HG02571 (cell line): Measurements from ENCODE around the gene DHX35.

Experiments used
- ATAC-seq: cut with Tn5 transposase; IDR thresholded peaks from one replicate; pipeline ENCODE4 v1.9.1; 2021; ENCODE audit warnings: mild to moderate bottlenecking, moderate library complexity; ENCODE audit not compliant: unreplicated experiment

The DHX35 gene

DNA sequence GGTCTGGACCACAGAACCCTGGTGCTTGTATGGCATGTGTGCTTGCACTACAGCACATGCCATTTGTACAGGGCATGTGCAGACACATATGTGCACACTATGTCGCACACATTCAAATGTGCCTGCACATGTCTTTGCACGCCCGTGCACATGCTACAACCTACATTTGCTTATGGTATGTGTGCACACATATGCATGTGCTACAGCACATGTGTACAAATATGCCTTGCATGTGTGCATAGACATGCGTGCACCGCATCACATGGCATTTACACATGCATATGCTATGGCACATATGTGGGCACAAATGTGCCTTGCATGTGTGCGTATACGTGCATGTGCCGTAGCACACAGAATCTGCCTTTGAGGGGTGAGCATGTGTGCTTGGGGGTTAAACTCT, 90.5 kb downstream of the DHX35 start:
- ATAC-seq: no peak

DNA sequence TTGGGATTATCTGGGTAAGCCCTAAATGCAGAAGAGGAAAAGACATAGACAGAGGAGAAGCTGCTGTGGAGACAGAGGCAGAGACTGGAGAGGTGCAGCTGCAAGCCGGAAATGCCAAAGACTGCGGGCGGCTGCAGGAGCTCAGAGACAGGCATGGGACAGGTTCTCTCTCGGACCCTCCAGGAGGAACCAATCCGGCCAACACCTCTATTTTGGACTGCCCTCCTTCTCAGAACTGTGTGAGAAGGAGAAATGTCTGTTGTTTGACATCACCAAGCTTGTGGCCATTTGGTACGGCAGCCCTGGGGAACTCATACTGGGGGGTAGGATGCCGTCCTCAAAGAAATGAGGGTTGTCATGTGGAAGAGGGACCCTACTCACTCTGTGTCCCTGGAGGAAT, 95.0 kb downstream of the DHX35 start:
- ATAC-seq: no peak

DNA sequence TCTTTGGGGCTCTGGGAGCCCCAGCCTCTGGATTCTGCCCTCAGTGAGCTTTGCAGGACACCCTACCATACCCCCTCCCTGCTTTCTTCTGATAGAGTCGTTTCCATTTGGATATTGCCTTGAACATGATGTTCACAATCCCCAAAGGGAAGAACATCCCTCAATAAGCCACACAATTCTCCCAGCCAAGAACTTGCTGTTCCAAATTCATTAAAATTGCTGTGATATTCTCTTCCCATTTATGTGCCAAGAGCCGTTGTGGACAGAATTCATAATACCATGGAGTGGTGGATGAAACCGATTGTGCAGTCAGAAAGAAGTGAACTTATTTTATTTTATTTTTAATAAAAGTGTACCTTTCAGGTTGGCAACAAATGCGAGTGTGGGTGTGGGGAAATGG, 95.8 kb downstream of the DHX35 start:
- no peak for ATAC-seq

DNA sequence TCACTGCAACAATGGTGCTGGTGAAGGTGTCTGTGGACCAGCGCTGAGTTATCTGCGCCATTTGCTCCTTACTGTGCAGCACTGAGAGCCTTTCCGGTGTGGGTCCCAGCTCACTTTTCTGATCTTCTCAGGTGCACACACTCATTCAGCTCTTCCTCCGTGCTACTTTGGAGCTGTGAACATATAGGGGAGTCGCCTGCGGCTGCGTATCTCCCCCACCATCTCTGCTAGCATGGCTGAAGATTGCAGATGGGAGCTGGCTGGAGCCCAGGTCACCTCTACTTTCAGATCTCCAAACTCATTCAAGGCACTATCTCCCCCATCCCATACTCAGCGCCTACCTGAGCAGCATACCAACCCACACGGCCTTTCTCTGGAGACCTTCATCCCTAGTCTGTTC, 96.9 kb downstream of the DHX35 start:
- no peak for ATAC-seq

DNA sequence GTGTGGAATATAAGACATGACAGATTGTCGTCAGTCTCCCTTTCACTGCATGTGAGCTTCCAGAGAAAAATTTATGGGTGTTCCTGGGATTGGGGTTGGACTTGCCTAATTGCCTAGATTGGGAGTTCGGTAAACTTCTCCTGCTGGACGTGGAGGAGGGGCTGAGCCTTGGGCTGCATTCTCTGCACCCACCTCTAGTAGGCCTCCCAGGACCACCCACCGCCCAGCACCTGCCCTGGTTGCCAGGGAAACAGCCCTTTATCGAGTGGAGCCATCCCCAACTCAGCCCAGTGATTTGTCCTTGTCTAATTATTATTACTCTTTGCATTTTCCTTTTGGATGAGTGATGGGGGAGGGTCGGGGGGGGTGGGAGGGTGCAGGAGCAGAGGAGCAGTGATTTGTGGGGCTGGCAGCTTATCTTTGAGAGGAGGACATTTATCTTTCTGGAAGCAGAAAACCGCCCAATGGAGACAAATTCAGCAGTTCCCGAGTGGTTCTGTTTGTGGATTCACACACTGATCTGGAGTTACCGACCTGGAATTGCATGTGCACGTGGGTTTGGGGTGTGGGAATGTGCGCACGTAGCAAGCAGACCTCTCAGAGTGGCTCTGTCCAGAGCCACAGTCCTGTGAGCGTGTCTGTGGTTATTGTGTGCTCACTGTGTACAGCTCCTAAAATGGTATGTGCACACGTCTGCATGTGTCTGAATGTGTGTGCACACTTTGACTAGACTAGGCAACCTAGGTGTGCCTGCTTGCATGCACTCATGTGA, 104.5 kb downstream of the DHX35 start:
- ATAC-seq: no peak

DNA sequence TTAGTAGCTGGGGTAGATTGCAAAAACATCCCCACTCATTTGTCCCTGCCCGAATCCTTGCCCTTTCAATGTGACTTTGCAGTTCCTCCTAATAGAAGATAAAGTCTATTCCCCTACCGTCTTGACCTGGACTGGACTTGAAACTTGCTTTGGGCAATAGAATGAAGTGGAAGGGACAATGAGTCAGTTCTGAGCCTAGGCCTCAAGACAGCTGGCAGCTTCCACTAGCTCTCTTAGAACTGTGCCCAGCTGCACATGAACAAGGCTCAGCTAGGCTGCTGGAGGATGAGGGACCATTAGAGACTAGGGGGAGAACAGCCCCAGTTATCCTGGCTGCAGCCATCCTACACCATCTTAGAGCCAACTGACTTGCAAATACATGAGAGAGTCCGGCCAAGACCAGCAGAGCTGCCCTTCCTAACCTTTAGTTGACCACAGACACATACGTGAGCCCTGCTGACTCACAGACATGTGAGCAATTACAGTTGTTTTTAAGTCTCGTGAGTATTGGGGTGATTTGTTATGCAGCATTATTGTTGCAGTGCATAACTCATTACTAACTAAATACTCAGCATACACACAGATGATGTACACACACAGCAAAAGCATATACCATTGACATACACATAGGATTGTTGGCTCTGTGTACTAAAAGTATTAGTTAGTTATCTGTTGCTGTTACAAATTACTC, 105.5 kb downstream of the DHX35 start:
- ATAC-seq: no peak

DNA sequence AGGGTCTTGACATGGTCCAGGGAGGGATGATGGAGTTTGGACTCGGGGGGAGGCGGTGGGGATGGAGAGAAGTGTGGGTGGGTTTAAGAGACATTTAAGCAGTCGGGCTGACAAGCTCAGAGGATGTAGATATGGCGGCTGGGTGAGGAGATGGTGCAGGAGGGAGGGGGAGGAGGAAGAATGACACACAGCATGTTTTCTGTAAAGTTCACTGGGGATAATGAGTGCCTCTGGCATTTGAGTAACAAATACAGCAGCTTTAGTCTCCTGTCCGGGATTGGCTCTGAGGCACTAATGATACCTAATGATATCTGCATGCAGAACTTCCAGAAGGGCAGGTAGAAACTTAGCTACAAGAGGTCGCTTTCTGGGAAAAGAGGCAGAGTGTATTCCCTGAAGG, 107.8 kb downstream of the DHX35 start:
- no peak for ATAC-seq

DNA sequence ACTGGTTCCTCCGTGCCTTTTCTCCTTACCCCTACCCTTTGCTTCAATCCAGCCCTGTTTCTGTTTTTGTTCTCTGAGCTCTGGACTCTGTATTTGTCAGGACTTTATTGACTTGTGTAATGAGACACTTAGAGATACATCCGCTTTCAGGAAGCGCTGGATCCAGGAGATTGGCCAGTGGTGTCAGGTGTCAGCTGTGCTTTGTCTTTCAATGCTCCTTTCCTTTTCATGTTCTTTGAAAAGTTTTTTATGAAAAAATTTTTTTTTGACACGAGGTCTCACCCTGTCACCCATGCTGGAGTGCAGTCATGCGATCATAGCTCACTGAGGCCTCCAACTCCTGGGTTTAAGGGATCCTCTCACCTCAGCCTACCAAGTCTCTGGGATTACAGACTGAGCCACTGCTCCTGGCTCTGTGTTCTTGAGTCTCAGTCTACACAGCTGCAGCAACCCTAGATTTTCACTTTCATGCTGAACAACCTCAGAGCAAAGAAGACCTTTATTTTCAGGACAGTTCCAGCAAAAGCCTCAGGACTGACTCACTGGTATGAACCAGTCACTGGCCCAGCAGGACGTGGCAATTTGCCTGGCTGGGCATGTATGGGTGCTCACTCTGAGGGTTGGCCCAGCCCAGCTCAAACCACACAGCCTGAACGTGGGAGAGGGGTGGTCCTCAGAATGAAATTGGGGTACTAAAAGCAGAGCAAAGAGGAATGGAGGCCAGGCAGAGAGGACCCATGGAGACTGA, 108.5 kb downstream of the DHX35 start:
- ATAC-seq: no peak

DNA sequence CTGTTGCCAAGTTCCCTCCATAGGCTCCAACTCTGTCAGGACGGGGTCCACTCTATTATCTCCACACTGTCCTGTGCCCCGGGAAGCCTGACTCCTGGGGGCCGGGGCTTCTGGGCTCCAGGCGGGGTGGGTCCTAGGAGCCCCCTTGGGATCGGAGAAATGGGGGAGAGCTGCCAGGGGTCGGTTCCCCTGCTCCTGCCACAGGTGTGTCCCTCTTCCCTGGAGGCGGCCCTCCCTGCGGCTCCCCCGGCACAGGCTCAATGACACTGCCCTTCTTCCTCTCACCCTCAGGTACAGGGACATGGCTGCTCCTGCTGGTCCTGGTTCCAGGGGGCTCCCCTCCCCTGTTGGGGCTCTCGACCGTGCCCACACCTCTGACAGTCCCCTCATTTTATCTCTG, 110.0 kb downstream of the DHX35 start:
- no peak for ATAC-seq

DNA sequence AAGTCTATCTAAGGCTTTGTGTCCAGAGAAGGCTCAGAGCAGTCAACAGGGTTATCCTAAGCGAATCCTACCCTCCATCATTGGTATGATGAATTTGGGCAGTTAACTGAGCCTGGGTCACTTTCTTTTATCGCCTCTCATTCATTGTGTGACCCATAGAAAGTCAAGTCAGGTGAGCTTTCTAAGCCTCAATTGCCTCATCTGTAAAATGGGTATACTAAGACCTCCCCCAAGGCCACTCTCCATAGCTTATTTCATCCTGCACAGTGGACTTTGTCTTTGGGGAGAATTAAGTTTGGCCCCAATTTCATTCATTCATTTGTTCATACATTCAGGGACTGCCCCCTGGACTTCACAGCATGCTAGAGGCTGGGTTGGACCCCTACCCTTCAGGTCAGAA, 110.5 kb downstream of the DHX35 start:
- no peak for ATAC-seq

DNA sequence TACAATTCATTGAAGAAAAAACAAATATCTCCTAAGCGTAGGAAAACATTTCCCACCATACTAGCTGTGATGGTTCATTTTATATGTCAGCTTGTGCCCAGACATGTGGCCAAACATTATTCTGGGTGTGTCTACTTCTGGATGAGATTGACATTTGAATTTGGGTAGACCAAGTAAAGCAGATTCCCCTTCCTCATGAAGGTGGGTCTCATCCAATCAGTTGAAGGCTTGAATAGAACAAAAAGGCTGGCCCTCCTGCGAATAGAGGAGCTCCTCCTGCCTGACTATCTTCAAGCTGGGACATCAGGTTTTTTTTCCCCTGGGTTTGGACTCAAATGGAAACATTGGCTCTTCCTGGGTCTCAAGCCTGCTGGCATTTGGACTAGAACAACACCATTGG, 113.6 kb downstream of the DHX35 start:
- ATAC-seq: no peak

DNA sequence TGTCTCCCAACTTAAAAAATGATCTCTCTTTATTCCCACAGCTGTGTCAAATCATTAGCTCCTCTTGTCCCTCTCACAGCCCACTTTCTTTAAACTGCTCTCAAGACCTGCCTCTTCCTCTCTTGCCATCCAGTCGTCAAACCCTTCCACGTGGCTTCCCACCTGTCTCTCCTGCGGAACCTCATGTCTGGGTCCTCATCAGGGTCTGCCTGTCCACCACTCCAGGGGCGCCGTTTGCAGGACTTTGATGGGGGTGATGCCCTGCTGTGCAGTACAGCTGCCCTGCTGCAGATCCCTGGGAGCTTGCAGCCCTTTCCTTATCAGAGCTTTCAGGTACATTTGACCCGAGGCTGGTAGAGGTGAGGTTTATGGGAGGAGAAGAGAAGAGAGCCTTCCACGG, 114.8 kb downstream of the DHX35 start:
- no peak for ATAC-seq

DNA sequence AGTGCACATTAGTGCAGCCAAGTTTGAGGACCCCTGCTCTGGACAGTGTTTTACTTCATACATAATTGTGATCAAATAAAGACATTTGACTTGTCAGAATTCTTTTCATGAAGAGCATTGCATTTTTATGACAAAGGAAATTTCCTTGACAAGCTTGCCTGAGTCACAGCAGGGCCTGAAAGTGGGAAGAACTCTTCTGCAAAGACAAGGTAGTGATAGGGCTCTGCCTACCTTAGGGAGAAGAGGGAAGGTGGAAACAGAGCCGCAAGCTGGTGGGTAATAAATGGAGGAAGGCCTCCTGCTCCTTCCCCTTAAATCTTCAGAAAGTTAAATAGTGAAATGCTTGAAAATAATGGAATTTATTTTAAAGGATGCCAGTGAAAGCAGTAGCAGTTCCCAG, 118.2 kb downstream of the DHX35 start:
- ATAC-seq: no peak

DNA sequence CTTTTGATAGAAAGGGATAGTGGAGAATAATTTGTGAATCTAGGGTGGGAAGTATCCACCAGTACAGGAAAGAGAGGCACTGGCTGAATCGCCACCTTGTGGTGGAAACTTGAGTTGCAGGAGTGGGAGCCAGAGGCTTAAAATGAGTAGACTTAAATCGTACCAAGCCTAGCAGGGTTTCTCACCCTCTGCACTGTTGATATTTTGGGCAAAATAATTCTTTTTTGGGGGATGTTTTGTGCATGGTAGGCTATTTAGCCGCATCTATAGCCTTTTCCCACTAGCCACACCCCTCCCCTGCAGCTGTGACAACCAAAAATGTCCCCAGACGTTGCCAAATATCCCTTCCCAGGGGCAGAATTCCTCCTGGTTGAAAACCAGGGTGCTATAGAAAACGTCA, 119.1 kb downstream of the DHX35 start:
- ATAC-seq: no peak

DNA sequence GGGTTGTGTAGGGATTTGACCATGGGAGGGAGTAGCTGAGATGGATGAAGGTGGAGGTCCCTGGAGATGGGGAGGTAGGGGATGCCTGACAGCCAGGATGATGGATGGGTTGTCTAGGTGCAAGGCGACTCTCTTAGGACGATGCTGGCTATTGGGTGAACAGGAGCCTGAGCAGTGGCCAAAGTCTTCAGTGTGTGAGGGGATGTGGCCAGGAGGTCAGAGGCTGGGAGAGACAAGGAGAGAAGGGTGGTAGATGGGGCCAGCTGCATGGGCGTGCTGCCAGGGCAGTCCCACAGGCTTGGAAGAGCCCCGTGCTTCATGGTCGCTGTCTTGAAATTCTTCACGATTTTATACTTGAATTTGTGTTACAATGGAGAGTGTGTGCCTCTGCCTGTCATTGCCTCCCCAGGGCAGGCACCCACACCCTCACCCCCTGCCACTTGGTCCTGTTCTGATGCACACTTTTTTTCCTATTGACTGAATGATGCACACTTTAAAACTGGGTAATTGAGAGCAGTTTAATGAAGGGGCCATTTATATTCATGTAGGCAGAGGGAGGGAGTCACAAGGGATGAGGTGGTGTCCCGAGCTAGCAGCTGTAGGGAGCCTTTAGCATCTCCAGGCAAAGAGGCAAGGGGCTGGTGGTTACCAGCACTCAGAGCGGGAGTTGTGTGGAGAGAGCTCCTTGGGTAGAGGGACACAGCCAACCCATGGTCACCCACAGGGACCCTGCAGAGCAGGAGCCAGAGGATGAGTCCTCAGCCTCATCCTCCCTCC, 120.7 kb downstream of the DHX35 start:
- no peak for ATAC-seq

DNA sequence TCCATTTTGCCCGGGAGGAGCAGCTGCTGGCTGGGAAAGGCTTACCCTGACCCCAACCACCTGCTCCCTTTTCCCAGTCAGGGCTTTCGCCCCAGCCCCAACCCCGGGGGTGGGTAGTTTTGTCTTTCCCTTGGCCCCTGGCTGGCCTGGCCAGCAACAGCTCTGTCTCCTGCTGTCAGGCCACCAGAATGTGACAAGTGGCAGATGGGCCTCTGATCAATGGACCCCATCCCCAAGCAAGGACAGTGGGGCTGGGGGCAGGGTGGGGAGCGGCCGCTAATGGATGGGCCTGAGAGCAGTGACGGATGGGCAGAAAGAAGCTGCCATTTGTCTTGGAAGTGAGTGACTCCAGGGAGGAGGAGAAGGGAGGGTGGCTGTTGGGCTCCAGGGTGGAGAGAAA, 121.6 kb downstream of the DHX35 start:
- ATAC-seq: no peak

DNA sequence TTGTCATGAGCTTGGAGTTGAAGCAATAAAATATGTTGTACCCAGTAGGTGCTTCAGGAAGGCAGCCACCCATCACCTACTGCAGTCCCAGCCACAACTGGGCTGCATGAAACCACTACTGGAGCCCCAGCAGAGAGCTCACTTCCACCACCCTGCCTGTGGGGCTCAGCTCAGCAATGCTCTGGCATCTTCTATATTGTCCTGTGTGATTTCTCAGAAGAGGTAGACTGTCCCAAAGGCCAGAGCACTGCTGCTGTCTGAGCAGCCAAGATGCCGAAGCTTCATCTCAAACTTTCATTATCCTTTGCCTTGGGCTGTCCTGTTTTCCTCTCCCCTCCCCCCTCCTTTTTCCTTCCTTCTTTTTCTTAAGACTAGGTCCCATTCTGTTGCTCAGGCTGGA, 126.9 kb downstream of the DHX35 start:
- ATAC-seq: no peak
